Breast epithelium (tissue), 4 donors: Measurements from ENCODE around the gene CRYBG1. TPM values are rescaled to one million over a fixed set of nuclear protein-coding genes. Genes with fewer than 3 reads are reported as not detected.
"Not testable (repeated sequence)": the region's sequence is repeated elsewhere in the genome, so short reads cannot be mapped to it uniquely, and the experiment has no call there.

Experiments used
- DNase-seq, 2 donors: peaks; one replicate each; pipeline ENCODE4 v3.0.0-alpha.2; 2019; ENCODE audit warnings: low spot score in 2 of 2
- H3K27ac ChIP-seq, 2 donors: fragments of 200-600 bp; sonication (generic) in 1 of 2; one replicate each; pipeline ENCODE4 v1.5.1; 2016 to 2019; ENCODE audit warnings: mild to moderate bottlenecking in 1 of 2
- H3K27me3 ChIP-seq, 2 donors: fragments of 200-600 bp; sonication (generic) in 1 of 2; one replicate each; pipeline versions ENCODE4 v1.5.1 to v1.6.0; 2017 to 2019; ENCODE audit warnings: control low read depth in 1 of 2, mild to moderate bottlenecking in 1 of 2
- H3K36me3 ChIP-seq: fragments of 200-600 bp; one replicate; pipeline ENCODE4 v1.5.1; 2019
- H3K4me1 ChIP-seq, 2 donors: fragments of 200-600 bp; sonication (generic); one replicate each; pipeline ENCODE4 v1.5.1; 2016 to 2019; ENCODE audit warnings: control low read depth in 1 of 2
- H3K4me3 ChIP-seq, 3 donors: fragments of 200-600 bp; sonication (generic); 1 replicate in 2 of 3; 2 replicates in 1 of 3; pipeline ENCODE4 v1.5.1; 2016 to 2019; ENCODE audit warnings: mild to moderate bottlenecking in 3 of 3, moderate library complexity in 2 of 3
- H3K9me3 ChIP-seq, 2 donors: fragments of 200-600 bp; sonication (generic) in 1 of 2; one replicate each; pipeline ENCODE4 v1.5.1; 2016 to 2019; ENCODE audit warnings: control low read depth in 1 of 2
- CTCF ChIP-seq, 3 donors: fragments of 450-650 bp; IDR thresholded peaks; one replicate each; pipeline ENCODE4 v1.5.1; 2016 to 2017; ENCODE audit warnings: antibody characterized with exemption in 3 of 3, mild to moderate bottlenecking in 3 of 3, moderate library complexity in 3 of 3
- POLR2A ChIP-seq: fragments of 450-650 bp; IDR thresholded peaks from one replicate; pipeline ENCODE4 v1.6.1; 2016; ENCODE audit warnings: antibody characterized with exemption, mild to moderate bottlenecking, moderate library complexity
- POLR2AphosphoS5 ChIP-seq, 3 donors: sonication (generic); formaldehyde crosslinking; IDR thresholded peaks; one replicate each; pipeline ENCODE4 v1.6.1; 2017; ENCODE audit warnings: antibody characterized with exemption in 3 of 3
- intact Hi-C: fragments of 100-400 bp; cut with DNase I; formaldehyde crosslinking; loops from one replicate; pipeline ENCODE4 v1.15.1; 2023; ENCODE audit warnings: low total_unique reads
- total RNA-seq, 3 donors: library from RNA; depleted of rRNA; stranded (reverse); fragments of >200 nt; gene quantifications; one replicate each; pipeline ENCODE4 v1.1.0, GENCODE V29; 2016

Gene CRYBG1
- total RNA-seq, 3 donors from 2014 or later = 30.9 to 142 (median 38.3) TPM

GRCh38 chr6:106586815-106587415 is 226.4 kb downstream of the CRYBG1 start:
- DNase-seq = no peak
- H3K4me3 ChIP-seq = no peak overlapping the region
- TF ChIP-seq POLR2A = no peak
- no peak for TF ChIP-seq CTCF (IDR thresholded peaks at IDR 0.05)
- intact Hi-C loops = no loop called here
- no peaks in the 10 kb centered on the region for H3K4me1 ChIP-seq
- no peaks in the 10 kb centered on the region for H3K9me3 ChIP-seq
- no peak overlapping the region for H3K27ac ChIP-seq
- H3K27me3 ChIP-seq = no peaks in the 10 kb centered on the region
- no peaks in the 10 kb centered on the region for H3K36me3 ChIP-seq

- H3K4me1 ChIP-seq, intact Hi-C loops, H3K9me3 ChIP-seq, DNase-seq, H3K4me3 ChIP-seq, H3K36me3 ChIP-seq, H3K27ac ChIP-seq, H3K27me3 ChIP-seq: not testable (repeated sequence)
Observed at GRCh38 chr6:106588937-106589336, 228.4 kb downstream of the CRYBG1 start.

- H3K4me3 ChIP-seq = no peak overlapping the region
- H3K4me1 ChIP-seq = no peaks in the 10 kb centered on the region
- H3K27me3 ChIP-seq = no peaks in the 10 kb centered on the region
- DNase-seq = peak in 1 of 2 donors; percentile 41
- no peaks in the 10 kb centered on the region for H3K9me3 ChIP-seq
- TF ChIP-seq CTCF (IDR thresholded peaks at IDR 0.05) (no peak), POLR2A (no peak), POLR2AphosphoS5 (IDR thresholded peaks at IDR 0.05) (peak in 1 of 3 donors; percentile 10)
- no peaks in the 10 kb centered on the region for H3K36me3 ChIP-seq
- intact Hi-C loops = no loop called here
- peak overlapping the region; percentile 64 to 65 for H3K27ac ChIP-seq
Observed at GRCh38 chr6:106591111-106591825, 230.8 kb downstream of the CRYBG1 start.

GRCh38 chr6:106599440-106599839 is 238.9 kb downstream of the CRYBG1 start:
- Histone ChIP-seq H3K9me3 (no peaks in the 10 kb centered on the region), H3K4me1 (no peaks in the 10 kb centered on the region), H3K27me3 (no peaks in the 10 kb centered on the region), H3K27ac (no peak overlapping the region), H3K36me3 (no peaks in the 10 kb centered on the region), H3K4me3 (no peak overlapping the region)
- DNase-seq = no peak
- TF ChIP-seq POLR2AphosphoS5 (IDR thresholded peaks at IDR 0.05) = no peak
- intact Hi-C loops = no loop called here

GRCh38 chr6:106600329-106600728 is 239.8 kb downstream of the CRYBG1 start:
- no peaks in the 10 kb centered on the region for H3K27me3 ChIP-seq
- no peak overlapping the region for H3K4me3 ChIP-seq
- no peaks in the 10 kb centered on the region for H3K4me1 ChIP-seq
- DNase-seq = no peak
- no peak overlapping the region for H3K27ac ChIP-seq
- no peaks in the 10 kb centered on the region for H3K9me3 ChIP-seq
- no peaks in the 10 kb centered on the region for H3K36me3 ChIP-seq
- intact Hi-C loops = no loop called here
- TF ChIP-seq POLR2AphosphoS5 (IDR thresholded peaks at IDR 0.05) (no peak), POLR2A (no peak), CTCF (IDR thresholded peaks at IDR 0.05) (no peak)

- H3K9me3 ChIP-seq = no peaks in the 10 kb centered on the region
- no peak overlapping the region for H3K27ac ChIP-seq
- no peaks in the 10 kb centered on the region for H3K36me3 ChIP-seq
- DNase-seq = no peak
- intact Hi-C loops = no loop called here
- no peak overlapping the region for H3K4me3 ChIP-seq
- H3K4me1 ChIP-seq = no peaks in the 10 kb centered on the region
- TF ChIP-seq POLR2AphosphoS5 (IDR thresholded peaks at IDR 0.05) = no peak
- no peak for TF ChIP-seq POLR2A
- TF ChIP-seq CTCF (IDR thresholded peaks at IDR 0.05) = peak; percentile 29 to 61 (median 54)
- no peaks in the 10 kb centered on the region for H3K27me3 ChIP-seq
Observed at GRCh38 chr6:106608080-106608668, 247.7 kb downstream of the CRYBG1 start.
